GM21447 (cell line): ENCODE measurements around the gene ZNF423.
"Not testable (repeated sequence)": the region's sequence is repeated elsewhere in the genome, so short reads cannot be mapped to it uniquely, and the experiment has no call there.

ENCODE experiments used
- ATAC-seq: cut with Tn5 transposase; IDR thresholded peaks from one replicate; pipeline ENCODE4 v1.9.1; 2021; ENCODE audit not compliant: unreplicated experiment

ZNF423 gene

DNA sequence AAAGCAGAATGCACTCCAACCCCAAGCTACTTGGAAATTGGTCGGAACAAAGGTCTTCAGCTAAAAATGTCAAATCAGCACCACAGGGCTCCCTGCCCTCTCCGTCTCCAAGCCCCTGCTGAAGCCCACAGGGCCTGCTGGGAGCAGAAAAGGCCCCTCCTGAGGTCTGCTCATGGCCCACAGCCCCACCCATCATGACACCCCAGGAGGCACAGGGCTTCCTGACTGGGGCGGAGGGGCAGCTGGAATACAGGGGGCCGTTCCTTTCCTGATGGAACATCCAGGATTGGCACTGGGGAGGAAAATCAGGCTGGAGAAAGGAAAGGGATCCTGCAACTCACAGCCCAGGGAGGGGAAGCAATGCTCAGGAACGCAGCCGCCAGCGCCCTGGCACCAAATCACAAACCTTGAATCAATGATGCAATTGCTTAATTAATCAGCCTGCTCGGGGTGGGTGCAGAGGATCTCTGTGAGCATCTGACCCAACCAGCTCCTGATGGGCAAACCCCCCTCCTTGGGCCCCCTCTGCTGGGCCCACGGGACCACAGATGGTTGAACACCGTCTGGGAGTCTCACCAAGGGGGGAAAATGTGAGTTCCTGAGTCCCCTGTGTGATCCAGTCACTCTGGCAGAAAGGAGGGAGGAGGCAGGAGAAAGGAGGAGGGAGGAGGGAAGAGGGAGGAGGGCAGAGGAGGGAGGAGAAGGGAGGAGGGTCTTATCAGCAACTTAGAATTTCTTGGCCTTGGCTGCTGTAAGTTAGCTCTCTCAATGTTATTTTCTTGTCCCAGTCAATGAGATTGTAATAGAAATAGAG is 155.5 kb downstream of the ZNF423 start:
- no peak for ATAC-seq

DNA sequence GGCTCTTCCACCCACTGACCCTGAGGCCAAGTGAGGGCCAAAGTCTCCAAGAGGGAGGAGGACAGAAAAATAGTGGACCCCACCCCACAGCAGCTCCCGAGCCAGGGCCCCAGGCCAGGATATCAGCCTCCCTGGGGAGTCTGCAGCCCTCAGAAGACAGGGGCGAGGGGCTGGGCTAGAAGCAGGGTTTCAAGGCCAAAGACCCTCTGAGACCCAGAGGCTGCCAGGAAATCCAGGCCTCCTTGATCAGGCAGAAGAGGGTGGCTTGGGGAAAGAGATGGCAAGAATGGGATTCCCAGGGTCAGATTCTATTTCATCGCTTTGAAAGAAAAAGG is 156.1 kb downstream of the ZNF423 start:
- no peak for ATAC-seq

DNA sequence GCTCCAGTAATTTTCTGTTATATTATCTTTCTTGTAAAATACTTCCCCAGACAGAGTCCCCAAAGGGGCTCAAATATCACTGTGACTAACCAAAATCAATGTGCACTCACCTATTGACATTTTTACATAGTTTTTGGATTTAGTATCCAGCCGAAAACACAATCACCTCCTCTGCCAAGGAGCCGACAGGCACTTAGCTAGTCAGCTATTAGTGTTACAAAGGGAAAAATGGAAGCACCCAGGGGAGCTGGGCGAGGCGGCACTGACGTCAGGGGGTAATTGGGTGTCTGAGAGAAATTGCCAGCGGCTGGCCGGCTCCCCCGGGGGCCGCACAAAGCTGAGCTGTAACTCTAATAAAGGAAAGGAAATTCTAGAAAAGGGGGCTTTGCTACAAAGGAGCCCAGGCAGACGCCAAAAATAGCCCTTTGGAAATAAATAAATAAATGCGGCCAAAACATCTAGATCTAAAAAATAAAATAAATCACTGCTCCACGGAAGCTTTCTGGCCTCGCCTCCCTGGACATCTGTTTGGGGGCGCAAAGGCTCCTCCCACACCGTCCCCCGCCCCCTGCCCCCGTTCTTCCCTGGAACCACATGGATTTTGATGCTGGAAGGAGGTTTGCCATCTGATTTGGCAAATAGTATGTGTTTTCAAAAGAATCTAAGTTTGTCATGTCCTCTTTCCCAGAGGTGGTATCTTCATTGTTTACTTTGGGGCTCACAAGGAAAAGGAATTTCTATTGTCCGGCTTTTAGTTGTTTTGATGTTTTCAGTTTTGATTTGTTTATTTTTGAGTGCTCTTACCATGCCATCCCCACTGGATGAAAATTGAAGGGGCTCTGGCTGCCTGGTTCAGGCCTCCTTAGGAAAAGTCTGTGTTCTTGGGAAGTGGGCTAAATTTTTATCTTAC is 156.7 kb downstream of the ZNF423 start:
- no peak for ATAC-seq

DNA sequence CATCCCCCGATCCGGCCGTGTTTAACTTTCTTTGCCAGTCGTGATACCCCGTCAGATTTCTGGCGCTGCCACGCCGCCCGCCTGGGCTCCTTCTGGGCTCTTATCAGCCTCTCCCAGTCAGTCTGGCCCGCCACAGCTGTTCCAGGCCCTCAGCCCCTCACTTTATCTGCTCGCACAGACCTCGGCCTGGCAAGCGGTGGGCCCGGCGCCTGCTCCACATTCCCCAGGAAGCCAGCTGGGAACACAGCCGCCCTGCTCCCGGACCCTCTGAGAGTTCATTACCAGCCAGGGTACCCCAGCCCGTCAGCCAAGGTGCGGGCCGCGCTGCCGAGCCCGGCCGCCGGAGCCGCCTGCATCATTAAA is 157.5 kb downstream of the ZNF423 start:
- ATAC-seq: no peak

DNA sequence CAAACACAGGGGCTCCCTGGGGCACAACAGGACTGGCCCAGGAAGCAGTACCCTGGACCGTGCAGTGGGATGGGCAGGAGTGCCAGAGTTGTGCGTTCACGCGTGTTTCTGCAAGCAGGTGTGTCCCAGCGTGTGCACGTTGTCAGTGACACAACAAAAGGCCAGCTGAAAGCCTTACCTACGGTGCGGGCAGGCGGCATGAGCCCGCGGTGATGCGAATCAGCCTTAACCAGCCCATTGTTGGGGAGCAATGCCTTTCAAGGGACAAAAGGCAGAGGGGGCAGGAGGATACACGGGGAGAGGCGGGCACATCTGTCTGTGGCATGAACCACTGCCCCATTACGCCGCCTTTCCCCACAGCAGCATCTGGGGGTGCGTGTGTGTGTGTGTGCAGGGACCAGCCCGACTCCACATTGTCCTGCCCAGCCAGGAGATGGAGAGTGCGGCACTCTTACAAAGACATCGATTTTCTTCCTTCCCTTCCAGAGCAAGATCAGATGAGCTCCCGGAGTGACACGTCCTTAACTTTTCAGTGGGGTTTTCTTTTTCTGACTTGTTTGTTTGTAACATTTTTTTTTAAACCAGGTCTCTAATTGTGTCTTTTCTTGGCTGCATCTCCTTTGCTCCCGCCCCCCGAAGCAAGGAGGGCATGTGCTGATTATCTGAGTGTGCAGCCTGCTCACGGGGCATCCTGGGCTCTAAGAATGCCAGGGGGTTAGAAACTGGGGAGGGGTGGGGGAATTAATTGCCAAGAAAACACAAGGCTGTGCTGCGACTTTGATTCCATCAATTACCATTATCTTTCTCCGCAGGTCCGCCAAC is 158.1 kb downstream of the ZNF423 start:
- ATAC-seq: no peak

DNA sequence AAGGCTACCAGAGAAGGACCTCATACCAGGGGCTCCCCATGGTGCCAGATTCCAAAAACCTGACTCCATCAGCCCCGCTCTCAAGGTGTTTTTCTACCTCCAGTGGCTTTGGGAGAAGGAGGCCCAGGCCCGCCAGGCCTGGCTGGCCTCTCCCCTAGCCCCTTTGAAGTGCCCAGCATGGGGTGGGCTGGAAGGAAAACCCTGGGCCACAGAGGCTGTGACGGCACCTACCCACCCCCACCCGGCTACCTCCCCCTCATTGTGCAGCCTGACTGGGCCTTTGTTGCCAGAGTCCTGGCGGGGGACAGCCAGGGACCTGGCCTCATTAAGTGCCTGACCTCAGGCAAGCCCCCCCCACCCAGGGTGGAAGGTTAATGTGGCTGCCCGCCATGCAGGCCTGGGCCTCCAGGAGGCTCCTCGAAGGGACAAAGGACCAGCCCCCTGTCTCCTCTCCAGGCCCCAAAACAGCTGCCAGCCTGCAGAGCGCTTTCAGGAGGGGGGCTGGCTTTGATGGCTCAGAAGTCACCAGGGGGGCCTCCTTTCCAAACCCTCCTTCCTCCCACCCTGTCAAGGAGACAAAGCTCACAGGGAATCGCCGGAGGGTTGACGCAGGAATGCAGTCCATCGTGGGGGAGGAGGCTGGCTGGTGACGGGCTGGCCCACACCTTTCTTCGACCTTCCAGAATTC is 159.4 kb downstream of the ZNF423 start:
- ATAC-seq: no peak

DNA sequence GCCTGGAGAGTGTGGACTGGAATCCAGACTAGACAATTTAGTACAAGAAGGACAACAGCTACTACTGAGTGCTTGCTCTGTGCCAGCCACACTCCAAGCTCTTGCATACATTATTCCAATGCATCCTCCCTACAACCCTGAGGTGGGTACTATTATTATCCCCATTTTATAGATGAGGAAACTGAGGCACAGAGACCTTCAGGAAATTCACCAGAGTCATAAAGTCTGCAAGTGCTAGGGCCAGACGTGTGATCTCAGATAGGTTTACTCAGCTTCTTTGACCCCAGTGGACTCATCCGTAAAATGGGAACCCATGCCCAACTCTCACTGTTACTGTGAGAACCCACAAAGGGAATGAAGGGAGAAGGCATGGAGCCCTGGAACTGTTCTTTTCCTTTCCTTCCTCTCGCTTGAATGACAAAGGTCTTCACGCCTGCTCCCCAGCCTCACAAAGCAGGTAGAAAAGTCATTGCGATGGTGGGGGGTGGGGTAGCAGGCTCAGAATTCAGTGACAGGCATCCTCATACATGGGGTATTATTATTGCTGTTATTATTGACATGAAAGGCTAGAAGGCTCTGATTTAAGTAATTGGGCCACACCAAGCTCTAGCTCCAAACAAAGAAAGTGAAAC is 160.0 kb downstream of the ZNF423 start:
- no peak for ATAC-seq

DNA sequence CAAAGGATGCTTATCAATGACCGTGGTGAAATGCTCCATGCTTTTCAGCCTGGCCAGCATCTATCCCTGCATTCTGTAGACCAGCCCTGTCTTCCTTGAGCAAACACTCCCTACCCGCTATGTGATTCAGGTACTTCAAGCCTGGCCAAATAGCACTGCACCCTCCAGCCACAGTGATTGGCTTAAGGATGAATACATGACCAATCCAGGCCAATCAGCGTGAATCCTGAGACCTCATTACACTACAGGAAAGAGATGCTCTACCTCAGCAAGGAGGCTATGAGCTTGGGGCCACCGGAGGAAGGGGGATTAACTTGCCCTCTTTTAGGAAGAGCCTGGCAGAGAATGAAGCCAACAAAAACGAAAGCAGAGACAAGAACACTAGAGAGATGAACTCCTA is 162.5 kb downstream of the ZNF423 start:
- ATAC-seq: no peak

DNA sequence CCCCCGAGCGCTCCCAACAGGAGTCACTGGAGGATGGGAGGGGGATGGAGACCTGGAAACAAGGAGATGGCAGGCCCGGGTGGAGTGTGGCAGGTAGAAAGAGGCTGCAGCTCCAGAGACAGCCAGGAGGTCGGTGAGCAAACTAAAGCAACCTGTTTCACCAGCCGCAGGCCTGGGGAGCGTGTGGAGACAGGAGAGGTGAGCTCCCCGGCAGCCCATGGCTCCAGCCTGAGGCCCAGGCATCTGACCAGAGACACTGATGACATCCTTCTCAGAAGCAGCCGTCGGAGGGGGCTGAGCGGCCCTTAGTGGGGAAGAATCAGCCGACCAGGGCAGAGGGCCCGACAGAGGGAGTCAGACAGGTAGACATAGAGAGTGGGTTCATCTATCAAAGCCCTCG is 165.1 kb downstream of the ZNF423 start:
- ATAC-seq: no peak

DNA sequence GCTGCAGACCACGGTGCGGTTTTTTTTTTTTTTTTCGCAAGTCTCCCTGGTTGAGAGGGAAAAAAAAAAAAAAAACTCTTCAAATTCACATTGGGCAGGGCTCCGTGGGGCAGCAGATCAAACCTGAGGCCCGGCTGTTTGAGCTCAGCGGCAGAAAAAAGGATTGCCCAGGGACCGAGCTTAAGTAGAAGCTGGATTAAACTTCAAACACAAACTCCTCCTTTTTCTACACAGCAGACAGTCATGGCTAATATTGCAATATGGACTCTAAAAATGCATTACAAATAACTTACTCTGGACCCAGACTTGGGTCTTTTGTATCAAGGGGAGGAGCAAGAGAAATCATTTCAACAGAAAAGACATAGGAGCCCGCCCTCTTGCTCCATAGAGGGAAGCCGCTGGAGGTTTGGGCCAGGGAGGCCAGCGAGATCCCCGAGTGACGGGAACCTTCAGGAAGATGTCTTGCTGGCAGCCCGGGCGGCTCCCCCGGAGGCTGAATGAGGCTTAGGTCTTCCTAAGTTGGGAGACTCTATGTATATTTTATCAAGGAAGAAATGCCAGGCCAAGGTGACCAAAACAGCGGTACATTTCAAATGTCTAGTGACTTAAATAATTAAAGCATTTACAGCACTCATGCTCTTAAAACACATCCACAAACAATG is 167.7 kb downstream of the ZNF423 start:
- ATAC-seq: no peak

DNA sequence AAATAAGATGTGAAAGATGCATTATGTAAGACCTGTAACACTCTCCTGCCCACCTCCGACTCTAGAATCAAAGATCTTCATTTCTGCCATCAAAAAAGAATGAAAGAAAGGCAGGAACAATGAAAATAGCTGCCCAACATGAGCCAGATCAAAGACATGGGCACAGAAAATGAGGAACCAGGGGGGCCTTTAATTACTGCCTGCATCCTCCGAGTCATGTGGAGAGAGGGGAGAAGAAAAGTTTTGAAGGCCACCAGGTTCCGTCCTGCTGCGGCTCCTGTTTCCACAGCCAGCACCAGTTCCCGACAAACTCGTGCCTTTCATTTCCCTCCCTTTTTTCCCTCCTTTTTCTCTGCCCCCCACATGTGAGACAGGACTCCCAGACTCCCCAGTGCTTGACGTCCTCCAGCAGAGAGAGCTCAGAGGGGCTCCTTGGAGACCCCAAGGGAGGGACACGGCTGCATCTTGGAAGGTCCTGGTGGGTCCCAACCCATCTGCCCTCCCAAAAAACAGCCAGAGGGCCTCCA is 168.4 kb downstream of the ZNF423 start:
- ATAC-seq: no peak

DNA sequence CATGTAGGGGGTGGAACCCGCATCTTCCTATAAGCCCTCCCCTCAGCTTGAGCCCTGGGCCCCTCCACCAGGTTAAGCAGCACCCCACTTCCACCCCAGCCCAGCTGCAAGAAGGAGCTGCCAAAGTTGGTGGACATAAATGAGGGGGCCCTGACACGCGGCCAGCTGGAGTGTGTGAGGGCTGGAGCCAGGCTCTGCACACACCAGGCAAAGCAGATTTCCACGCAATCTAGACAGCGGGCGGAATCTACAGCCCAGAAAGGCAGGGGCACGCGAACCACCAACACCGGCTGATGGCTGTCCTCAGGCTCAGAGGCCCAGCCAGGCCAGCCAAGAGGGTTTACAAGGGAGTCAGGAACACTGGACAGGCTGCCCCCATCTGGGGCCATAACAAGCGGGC is 171.2 kb downstream of the ZNF423 start:
- no peak for ATAC-seq

DNA sequence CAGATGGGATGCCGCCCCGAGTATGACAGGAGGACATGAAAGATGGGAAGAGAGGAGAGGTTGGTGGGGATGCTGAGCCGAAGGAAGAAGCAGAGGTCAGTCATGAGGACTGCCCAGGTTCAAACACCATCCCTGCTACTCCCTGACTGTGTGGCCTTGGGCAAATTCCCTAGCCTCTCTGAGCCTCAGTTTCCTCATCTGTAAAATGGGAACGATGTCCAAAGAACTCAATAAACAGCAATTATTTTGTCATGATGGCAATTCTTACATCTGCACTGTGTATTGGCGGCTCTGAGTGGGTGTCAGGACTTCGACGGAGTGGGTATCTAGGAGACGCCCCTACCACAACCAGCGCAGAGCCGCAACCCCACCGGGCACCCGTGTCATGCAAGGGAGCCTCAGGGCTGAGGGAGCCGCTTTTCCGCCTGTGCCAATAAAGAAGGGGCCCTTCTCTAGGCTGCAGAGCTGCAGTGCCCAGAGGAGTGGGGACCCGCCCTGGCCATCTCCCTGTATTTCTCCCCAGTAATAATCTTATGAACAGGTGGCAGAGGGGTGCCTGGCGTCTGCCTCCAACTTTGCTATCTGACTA is 173.2 kb downstream of the ZNF423 start:
- no peak for ATAC-seq

DNA sequence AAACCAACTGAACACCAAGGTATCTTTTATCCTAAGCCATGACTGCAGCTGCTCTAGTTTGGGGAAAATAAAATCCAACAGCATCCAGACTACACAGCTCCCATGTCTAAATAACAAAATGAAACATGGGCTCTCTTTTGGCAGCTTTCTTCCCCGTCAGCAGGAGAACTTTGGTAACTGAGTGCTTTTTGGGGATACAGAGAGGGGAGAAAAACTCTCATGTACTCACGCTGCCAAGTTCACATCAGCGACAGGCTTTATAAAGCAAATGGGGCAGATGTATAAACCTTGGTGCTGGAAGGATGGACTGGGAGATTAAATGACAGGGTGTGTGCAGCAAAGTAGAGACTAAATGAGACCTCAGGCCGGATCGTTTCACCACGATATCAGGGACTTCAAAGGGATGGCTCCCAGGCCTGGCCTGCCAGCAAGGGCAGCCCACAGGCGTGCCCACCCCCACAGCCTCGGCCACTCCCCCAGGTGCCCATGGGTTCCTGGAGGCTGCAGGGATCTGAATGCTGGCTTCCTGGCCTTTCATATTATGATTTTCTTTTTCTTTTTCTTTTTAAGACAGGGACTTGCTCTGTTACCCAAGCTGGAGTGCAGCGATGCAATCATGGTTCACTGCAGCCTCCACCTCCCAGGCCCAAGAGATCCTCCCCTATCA is 174.6 kb downstream of the ZNF423 start:
- ATAC-seq: no peak

DNA sequence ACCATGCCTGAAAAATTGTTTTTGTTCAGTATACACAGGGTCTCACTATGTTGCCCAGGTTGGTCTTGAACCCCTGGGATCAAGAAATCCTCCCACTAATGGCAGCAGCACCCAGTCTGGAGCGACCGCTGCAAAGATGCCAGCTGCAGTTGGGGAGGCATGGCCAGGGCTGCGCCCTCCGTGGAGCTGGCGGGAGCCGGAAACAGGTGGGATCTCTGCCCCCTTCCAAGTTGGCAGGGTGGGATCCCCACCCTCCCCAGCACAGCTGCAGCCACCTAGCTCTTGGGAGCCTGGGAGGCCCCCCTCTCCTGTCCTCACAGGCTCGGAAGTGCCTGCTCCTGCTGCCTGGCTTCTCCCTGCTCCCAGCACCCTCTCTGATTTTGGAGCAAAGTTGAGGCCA is 176.8 kb downstream of the ZNF423 start:
- ATAC-seq: no peak

DNA sequence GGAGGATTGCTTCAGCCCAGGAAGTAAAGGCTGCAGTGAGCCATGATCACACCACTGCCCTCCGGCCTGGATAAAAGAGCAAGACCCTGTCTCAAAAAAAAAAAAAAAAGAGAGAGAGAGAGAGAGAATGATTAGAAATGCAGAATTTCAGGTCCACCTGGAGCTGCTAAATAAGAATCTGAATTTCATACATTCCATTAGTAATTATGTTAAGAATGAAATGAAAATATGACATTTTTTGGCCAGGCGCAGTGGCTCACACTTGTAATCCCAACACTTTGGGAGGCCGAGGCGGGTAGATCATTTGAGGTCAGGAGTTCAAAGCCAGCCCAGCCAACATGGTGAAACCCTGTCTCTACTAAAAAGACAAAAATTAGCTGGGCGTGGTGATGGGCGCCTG is 178.3 kb downstream of the ZNF423 start:
- ATAC-seq: not testable (repeated sequence)

DNA sequence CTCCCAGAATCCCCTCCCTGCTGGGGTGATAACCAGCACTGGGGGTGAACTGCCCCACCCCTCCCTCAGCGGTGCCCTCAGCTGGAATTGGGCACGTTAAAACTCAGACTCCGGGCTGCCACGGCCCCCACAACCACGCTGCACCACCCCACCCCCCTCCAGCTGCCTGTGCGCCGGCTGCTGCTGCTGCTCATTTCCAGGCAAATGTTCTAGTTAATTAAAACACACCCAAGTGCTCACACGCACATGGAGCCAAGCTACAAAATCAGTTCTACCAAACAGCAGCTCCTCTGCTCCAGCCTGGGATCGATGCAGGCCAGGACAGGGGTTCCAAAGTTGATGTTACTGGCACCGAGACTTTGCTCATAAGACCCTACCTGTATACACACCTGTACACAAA is 180.5 kb downstream of the ZNF423 start:
- no peak for ATAC-seq

DNA sequence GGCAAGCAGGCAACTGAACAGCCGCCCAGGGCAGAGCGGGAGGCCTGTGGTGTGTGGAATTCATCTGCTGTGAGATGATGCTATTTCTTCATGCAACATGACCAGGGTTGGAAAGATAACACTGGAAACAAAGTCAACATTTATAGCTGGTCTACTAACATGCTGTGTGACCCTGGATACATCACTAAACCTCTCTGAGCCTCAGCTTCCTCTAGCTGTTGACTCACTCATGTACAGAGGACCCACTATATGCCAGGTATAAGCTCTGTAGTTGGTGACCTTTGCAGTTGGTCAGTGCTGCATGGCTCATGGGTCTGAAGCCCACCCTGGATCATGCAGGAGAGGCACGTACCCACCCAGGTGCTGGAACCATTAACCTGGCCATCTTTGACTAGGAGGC is 180.9 kb downstream of the ZNF423 start:
- ATAC-seq: no peak

DNA sequence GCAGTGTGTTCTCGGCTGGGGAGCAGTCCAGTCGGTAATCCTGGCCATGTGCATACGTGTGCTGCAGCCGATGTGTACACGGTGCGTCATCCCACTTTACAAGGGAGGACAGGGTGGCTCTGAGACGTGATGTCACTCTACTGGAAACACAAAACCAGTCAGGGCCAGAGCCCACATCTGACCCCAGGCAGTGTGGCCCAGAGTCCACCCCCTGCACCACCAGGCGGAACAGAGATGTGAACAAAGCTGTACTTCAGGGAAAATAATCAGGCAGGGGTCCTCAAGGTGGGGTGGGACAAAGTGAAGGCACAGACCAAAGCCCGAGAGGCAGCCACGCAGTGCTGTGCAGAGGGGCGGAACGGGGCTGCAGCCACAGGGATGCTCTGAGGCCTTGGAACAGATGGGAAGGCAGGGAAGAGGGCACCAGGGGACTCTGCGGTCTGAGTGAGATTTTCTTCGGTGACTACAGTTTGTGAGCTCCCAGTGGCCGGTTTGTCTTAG is 181.5 kb downstream of the ZNF423 start:
- no peak for ATAC-seq
